ENCODE measurements around the gene FAM124B. TPM values are rescaled to one million over a fixed set of nuclear protein-coding genes. Genes with fewer than 3 reads are reported as not detected.
A peak's percentile ranks its signal among the peaks of the same experiment; 100 is the strongest.
"Not testable (repeated sequence)": the region's sequence is repeated elsewhere in the genome, so short reads cannot be mapped to it uniquely, and the experiment has no call there.

Gene FAM124B
- total RNA-seq, 2 experiments from 2014 or later = 0.32 to 0.43 TPM

- CTCF ChIA-PET = interaction anchor here (1.1 kb wide), 1 partner anchor 40 kb away, joined by 3 read pairs; no protein-coding TSS in a partner anchor
- intact Hi-C loops (cut with micrococcal nuclease) = no loop called here
- H3K36me3 Mint-ChIP-seq (ENCODE audit: low read depth) = no peaks in the 10 kb centered on the region
These were observed 6.8 kb upstream of the FAM124B start for GRCh38 chr2:224408676-224409075.

GRCh38 chr2:224407241-224407701, 5.4 kb upstream of the FAM124B start:
- intact Hi-C loops (cut with micrococcal nuclease) = no loop called here
- peaks cover 14% of the 10 kb centered on the region for H3K27me3 Mint-ChIP-seq (ENCODE audit: low read depth)
- H3K4me1 Mint-ChIP-seq (ENCODE audit: low read depth) = peaks cover 7% of the 10 kb centered on the region
- CTCF ChIA-PET = interaction anchor here (0.7 kb wide), 1 partner anchor 55 kb away, joined by 3 read pairs; no protein-coding TSS in a partner anchor
- H3K27ac Mint-ChIP-seq = no peak overlapping the region
- peaks cover 5% of the 10 kb centered on the region for H3K9me3 Mint-ChIP-seq
- H3K4me3 Mint-ChIP-seq = no peak overlapping the region
- no peak for DNase-seq
- H3K36me3 Mint-ChIP-seq (ENCODE audit: low read depth) = no peaks in the 10 kb centered on the region

More at GRCh38 chr2:224408676-224409075, 6.8 kb upstream of the FAM124B start:
- Mint-ChIP-seq H3K4me3 (no peak overlapping the region), H3K9me3 (peaks cover 5% of the 10 kb centered on the region), H3K27ac (no peak overlapping the region), H3K4me1 (ENCODE audit: low read depth) (peaks cover 7% of the 10 kb centered on the region), H3K27me3 (ENCODE audit: low read depth) (peaks cover 14% of the 10 kb centered on the region)
- DNase-seq = no peak

- CTCF ChIA-PET = interaction anchor here (0.6 kb wide), 1 partner anchor 110 kb away, joined by 5 read pairs; no protein-coding TSS in a partner anchor
- intact Hi-C loops (cut with micrococcal nuclease) = no loop called here
- no peak overlapping the region for H3K27ac Mint-ChIP-seq
- peaks cover 5% of the 10 kb centered on the region for H3K9me3 Mint-ChIP-seq
- H3K4me1 Mint-ChIP-seq (ENCODE audit: low read depth) = peaks cover 18% of the 10 kb centered on the region
- no peaks in the 10 kb centered on the region for H3K36me3 Mint-ChIP-seq (ENCODE audit: low read depth)
- no peak for DNase-seq
- peaks cover 16% of the 10 kb centered on the region for H3K27me3 Mint-ChIP-seq (ENCODE audit: low read depth)
- H3K4me3 Mint-ChIP-seq = no peak overlapping the region
These were observed 4.0 kb upstream of the FAM124B start for GRCh38 chr2:224405841-224406370.

- Mint-ChIP-seq H3K4me3 (no peak overlapping the region), H3K4me1 (ENCODE audit: low read depth) (peaks cover 18% of the 10 kb centered on the region), H3K36me3 (ENCODE audit: low read depth) (no peaks in the 10 kb centered on the region), H3K27me3 (ENCODE audit: low read depth) (peaks cover 14% of the 10 kb centered on the region), H3K9me3 (peaks cover 5% of the 10 kb centered on the region), H3K27ac (no peak overlapping the region)
- no peak for DNase-seq
- CTCF ChIA-PET = no interaction called here
- intact Hi-C loops (cut with micrococcal nuclease) = no loop called here
These were observed 3.5 kb upstream of the FAM124B start for GRCh38 chr2:224405412-224405811.

- H3K36me3 Mint-ChIP-seq (ENCODE audit: low read depth) = no peaks in the 10 kb centered on the region
- H3K9me3 Mint-ChIP-seq = peaks cover 5% of the 10 kb centered on the region
- H3K4me3 Mint-ChIP-seq = no peak overlapping the region
- peaks cover 14% of the 10 kb centered on the region for H3K27me3 Mint-ChIP-seq (ENCODE audit: low read depth)
- CTCF ChIA-PET = interaction anchor here (1.1 kb wide), 1 partner anchor 9 kb away, joined by 3 read pairs; no protein-coding TSS in a partner anchor
- peaks cover 18% of the 10 kb centered on the region for H3K4me1 Mint-ChIP-seq (ENCODE audit: low read depth)
- no peak for DNase-seq
- intact Hi-C loops (cut with micrococcal nuclease) = no loop called here
- H3K27ac Mint-ChIP-seq = no peak overlapping the region
These were observed 2.9 kb upstream of the FAM124B start for GRCh38 chr2:224404796-224405195.

- Mint-ChIP-seq H3K4me1 (ENCODE audit: low read depth) (peaks cover 18% of the 10 kb centered on the region), H3K27me3 (ENCODE audit: low read depth) (peaks cover 14% of the 10 kb centered on the region), H3K27ac (no peak overlapping the region), H3K36me3 (ENCODE audit: low read depth) (no peaks in the 10 kb centered on the region), H3K4me3 (no peak overlapping the region), H3K9me3 (peaks cover 5% of the 10 kb centered on the region)
- intact Hi-C loops (cut with micrococcal nuclease) = no loop called here
- CTCF ChIA-PET = no interaction called here
- no peak for DNase-seq
These were observed 1.8 kb upstream of the FAM124B start for GRCh38 chr2:224403657-224404056.

GRCh38 chr2:224400886-224401632, 848 bp downstream of the FAM124B start:
- CTCF ChIA-PET = interaction anchor here (0.6 to 1.6 kb wide), 7 partner anchors 26 to 436 kb away, joined by 3 to 4 read pairs (median 3); no protein-coding TSS in a partner anchor
- H3K9me3 Mint-ChIP-seq = no peaks in the 10 kb centered on the region
- intact Hi-C loops (cut with micrococcal nuclease) = loop anchor here (1.0 kb wide), 1 partner anchor 44 kb away; no protein-coding TSS in a partner anchor
- peak overlapping the region; percentile 70 for H3K4me3 Mint-ChIP-seq
- peaks cover 2% of the 10 kb centered on the region for H3K27me3 Mint-ChIP-seq (ENCODE audit: low read depth)
- DNase-seq = peak; percentile 14
- H3K36me3 Mint-ChIP-seq (ENCODE audit: low read depth) = no peaks in the 10 kb centered on the region
- no peak overlapping the region for H3K27ac Mint-ChIP-seq
- H3K4me1 Mint-ChIP-seq (ENCODE audit: low read depth) = peaks cover 11% of the 10 kb centered on the region

GRCh38 chr2:224400174-224400810, 1.6 kb downstream of the FAM124B start:
- Mint-ChIP-seq H3K9me3 (no peaks in the 10 kb centered on the region), H3K4me1 (ENCODE audit: low read depth) (peaks cover 11% of the 10 kb centered on the region), H3K36me3 (ENCODE audit: low read depth) (no peaks in the 10 kb centered on the region), H3K4me3 (no peak overlapping the region), H3K27me3 (ENCODE audit: low read depth) (peaks cover 2% of the 10 kb centered on the region), H3K27ac (no peak overlapping the region)
- CTCF ChIA-PET = interaction anchor here (0.6 to 2.8 kb wide), 5 partner anchors 31 to 436 kb away, joined by 3 to 13 read pairs (median 3); no protein-coding TSS in a partner anchor
- DNase-seq = no peak
- intact Hi-C loops (cut with micrococcal nuclease) = no loop called here

GRCh38 chr2:224398289-224398688, 3.6 kb downstream of the FAM124B start:
- Mint-ChIP-seq H3K4me1 (ENCODE audit: low read depth) (peaks cover 11% of the 10 kb centered on the region), H3K4me3 (no peak overlapping the region), H3K9me3 (no peaks in the 10 kb centered on the region), H3K27ac (no peak overlapping the region), H3K36me3 (ENCODE audit: low read depth) (no peaks in the 10 kb centered on the region), H3K27me3 (ENCODE audit: low read depth) (peaks cover 2% of the 10 kb centered on the region)
- CTCF ChIA-PET = interaction anchor here (0.6 to 2.8 kb wide), 2 partner anchors 29 to 84 kb away, joined by 4 to 13 read pairs; no protein-coding TSS in a partner anchor
- intact Hi-C loops (cut with micrococcal nuclease) = no loop called here
- no peak for DNase-seq

GRCh38 chr2:224397100-224397499, 4.8 kb downstream of the FAM124B start:
- H3K4me3 Mint-ChIP-seq; H3K27me3 Mint-ChIP-seq (ENCODE audit: low read depth); DNase-seq; intact Hi-C loops (cut with micrococcal nuclease); H3K36me3 Mint-ChIP-seq (ENCODE audit: low read depth); H3K27ac Mint-ChIP-seq; H3K9me3 Mint-ChIP-seq; H3K4me1 Mint-ChIP-seq (ENCODE audit: low read depth); CTCF ChIA-PET: not testable (repeated sequence)

- no peaks in the 10 kb centered on the region for H3K4me1 Mint-ChIP-seq (ENCODE audit: low read depth)
- no peaks in the 10 kb centered on the region for H3K9me3 Mint-ChIP-seq
- no peaks in the 10 kb centered on the region for H3K36me3 Mint-ChIP-seq (ENCODE audit: low read depth)
- CTCF ChIA-PET = interaction anchor here (0.8 to 1.1 kb wide), 2 partner anchors 9 to 27 kb away, joined by 3 read pairs; no protein-coding TSS in a partner anchor
- intact Hi-C loops (cut with micrococcal nuclease) = no loop called here
- H3K27me3 Mint-ChIP-seq (ENCODE audit: low read depth) = no peaks in the 10 kb centered on the region
- DNase-seq = no peak
- H3K27ac Mint-ChIP-seq = no peak overlapping the region
- no peak overlapping the region for H3K4me3 Mint-ChIP-seq
These were observed 6.1 kb downstream of the FAM124B start for GRCh38 chr2:224395620-224396390.

Data from activated naive CD4-positive, alpha-beta T cell treated with anti-CD3 and anti-CD28 coated beads for 36 hours (primary cell).